Gastroesophageal sphincter (tissue), 4 donors: Measurements from ENCODE around the gene SPON2. TPM values are rescaled to one million over a fixed set of nuclear protein-coding genes. Genes with fewer than 3 reads are reported as not detected.

ENCODE experiments used
- ATAC-seq: fragments of 150-250 bp; one replicate; pipeline ENCODE4 v1.9.1; 2016; ENCODE audit warnings: mild to moderate bottlenecking, moderate library complexity
- H3K27ac ChIP-seq, 4 donors: fragments of 200-600 bp; sonication (generic) in 3 of 4; 1 replicate in 3 of 4; 2 replicates in 1 of 4; pipeline ENCODE4 v1.5.1; 2016 to 2019
- H3K27me3 ChIP-seq: fragments of 200-600 bp; sonication (generic); one replicate; pipeline ENCODE4 v1.5.1; 2019
- H3K36me3 ChIP-seq, 2 donors: fragments of 200-600 bp; sonication (generic); one replicate each; pipeline ENCODE4 v1.5.1; 2019; ENCODE audit warnings: control low read depth in 1 of 2
- H3K4me1 ChIP-seq, 3 donors: fragments of 200-600 bp; sonication (generic); 1 replicate in 2 of 3; 2 replicates in 1 of 3; pipeline ENCODE4 v1.5.1; 2016 to 2019; ENCODE audit warnings: control low read depth in 2 of 3
- H3K4me3 ChIP-seq, 2 donors: fragments of 200-600 bp; sonication (generic); one replicate each; pipeline ENCODE4 v1.5.1; 2019; ENCODE audit warnings: mild to moderate bottlenecking in 1 of 2, moderate library complexity in 1 of 2
- H3K9me3 ChIP-seq, 3 donors: fragments of 200-600 bp; sonication (generic); one replicate each; pipeline ENCODE4 v1.5.1; 2017 to 2019; ENCODE audit warnings: control low read depth in 2 of 3
- CTCF ChIP-seq, 4 experiments: fragments of 200-600 bp in 2 of 4; fragments of 450-650 bp in 2 of 4; sonication (generic) in 1 of 4; IDR thresholded peaks; one replicate each; pipeline ENCODE4 v1.5.1; 2017 to 2019; ENCODE audit warnings: antibody characterized with exemption in 4 of 4, mild to moderate bottlenecking in 2 of 4, moderate library complexity in 2 of 4
- EP300 ChIP-seq: sonication (generic); formaldehyde crosslinking; IDR thresholded peaks from one replicate; pipeline ENCODE4 v1.6.1; 2017; ENCODE audit warnings: antibody characterized with exemption, mild to moderate bottlenecking
- POLR2A ChIP-seq, 2 donors: fragments of 450-650 bp; IDR thresholded peaks; one replicate each; pipeline ENCODE4 v1.6.1; 2017; ENCODE audit warnings: antibody characterized with exemption in 2 of 2, mild to moderate bottlenecking in 2 of 2, moderate library complexity in 1 of 2
- POLR2AphosphoS5 ChIP-seq: sonication (generic); formaldehyde crosslinking; IDR thresholded peaks from one replicate; pipeline ENCODE4 v1.6.1; 2017; ENCODE audit warnings: antibody characterized with exemption
- WGBS, 2 donors: methylation state at CpG; one replicate each; pipeline ENCODE4 v1.1.5; 2018; ENCODE audit warnings: low coverage in 1 of 2; 5-methylcytosine and 5-hydroxymethylcytosine counted together
- total RNA-seq, 4 donors: library from RNA; depleted of rRNA; stranded (reverse); fragments of >200 nt; gene quantifications; one replicate each; pipeline ENCODE4 v1.1.0, GENCODE V29; 2016

Gene SPON2
- total RNA-seq, 4 donors from 2014 or later = 16.3 to 72.5 (median 55.0) TPM

- peak; percentile 62 for ATAC-seq
- Histone ChIP-seq H3K4me1 (peaks cover 10 to 52% (median 31%) of the 10 kb centered on the region in 3 donors), H3K27me3 (no peaks in the 10 kb centered on the region), H3K27ac (peak overlapping the region; percentile 9 to 87 (median 80)), H3K36me3 (no peaks in the 10 kb centered on the region), H3K4me3 (peak overlapping the region; percentile 4 to 43), H3K9me3 (no peaks in the 10 kb centered on the region)
- 60% methylated on average over 1 of the region's 52 CpGs; no CpG with 5 or more reads in 1 of the 2 donors for WGBS, 2 donors
- no peak for TF ChIP-seq POLR2A (IDR thresholded peaks at IDR 0.05)
- peak in 2 of 4 experiments; percentile 17 to 31 for TF ChIP-seq CTCF (IDR thresholded peaks at IDR 0.05)
- peak; percentile 70 for TF ChIP-seq POLR2AphosphoS5
- TF ChIP-seq EP300 = no peak
These were observed 21.9 kb upstream of the SPON2 start for GRCh38 chr4:1194010-1194900.

- Histone ChIP-seq H3K27ac (peak overlapping the region; percentile 9 to 87 (median 80)), H3K4me3 (no peak overlapping the region), H3K9me3 (no peaks in the 10 kb centered on the region), H3K4me1 (peaks cover 10 to 52% (median 31%) of the 10 kb centered on the region in 3 donors), H3K36me3 (no peaks in the 10 kb centered on the region), H3K27me3 (no peaks in the 10 kb centered on the region)
- 41 to 67% methylated on average over 3 to 12 of the region's 28 CpGs for WGBS, 2 donors
- TF ChIP-seq EP300 = no peak
- TF ChIP-seq POLR2AphosphoS5 = no peak
- TF ChIP-seq POLR2A (IDR thresholded peaks at IDR 0.05) = no peak
- no peak for TF ChIP-seq CTCF (IDR thresholded peaks at IDR 0.05)
- ATAC-seq = no peak
These were observed 21.0 kb upstream of the SPON2 start for GRCh38 chr4:1193206-1194009.

GRCh38 chr4:1192493-1193205 is 20.3 kb upstream of the SPON2 start:
- Histone ChIP-seq H3K9me3 (no peaks in the 10 kb centered on the region), H3K36me3 (no peaks in the 10 kb centered on the region), H3K27me3 (no peaks in the 10 kb centered on the region), H3K4me3 (peak overlapping the region in 1 of 2 donors; percentile 13), H3K27ac (peak overlapping the region; percentile 36 to 87 (median 80)), H3K4me1 (peaks cover 10 to 52% (median 31%) of the 10 kb centered on the region in 3 donors)
- peak; percentile 56 for ATAC-seq
- TF ChIP-seq CTCF (IDR thresholded peaks at IDR 0.05) = no peak
- TF ChIP-seq POLR2A (IDR thresholded peaks at IDR 0.05) = no peak
- TF ChIP-seq POLR2AphosphoS5 = no peak
- TF ChIP-seq EP300 = no peak
- WGBS, 2 donors = 10% methylated on average over 2 of the region's 13 CpGs; no CpG with 5 or more reads in 1 of the 2 donors

- peak; percentile 96 for ATAC-seq
- peaks cover 10 to 52% (median 31%) of the 10 kb centered on the region in 3 donors for H3K4me1 ChIP-seq
- no peaks in the 10 kb centered on the region for H3K9me3 ChIP-seq
- peak overlapping the region in 1 of 2 donors; percentile 13 for H3K4me3 ChIP-seq
- H3K27me3 ChIP-seq = no peaks in the 10 kb centered on the region
- TF ChIP-seq POLR2AphosphoS5 (peak; percentile 88), EP300 (no peak), POLR2A (IDR thresholded peaks at IDR 0.05) (no peak), CTCF (IDR thresholded peaks at IDR 0.05) (no peak)
- peak overlapping the region; percentile 36 to 87 (median 80) for H3K27ac ChIP-seq
- H3K36me3 ChIP-seq = no peaks in the 10 kb centered on the region
- 0% methylated on average over 3 of the region's 4 CpGs; no CpG with 5 or more reads in 1 of the 2 donors for WGBS, 2 donors
These were observed 19.7 kb upstream of the SPON2 start for GRCh38 chr4:1192091-1192492.
